K562 (cell line): ENCODE results near the gene TSEN54. TPM values are rescaled to one million over a fixed set of nuclear protein-coding genes. Genes with fewer than 3 reads are reported as not detected.

Source experiments
- AFF1 ChIP-seq, 2 experiments: fragments of 450-650 bp; IDR thresholded peaks; 2 replicates each; pipeline ENCODE4 v1.6.1; 2018; ENCODE audit warnings: mild to moderate bottlenecking in 2 of 2, low read depth in 1 of 2; ENCODE audit not compliant: partially characterized antibody in 2 of 2
- AFF4 ChIP-seq: sonication (generic); formaldehyde crosslinking; IDR thresholded peaks from 2 replicates; pipeline ENCODE4 v1.8.0; 2023; ENCODE audit warnings: mild to moderate bottlenecking, missing genetic modification reagents
- KLF16 ChIP-seq: IDR thresholded peaks from 2 replicates; pipeline ENCODE4 v1.6.1; 2016; ENCODE audit warnings: antibody characterized with exemption
- MED1 ChIP-seq: sonication (generic); formaldehyde crosslinking; IDR thresholded peaks from 2 replicates; pipeline ENCODE4 v1.8.1; 2023; ENCODE audit warnings: missing genetic modification reagents, borderline replicate concordance
- NBN ChIP-seq: fragments of 450-650 bp; IDR thresholded peaks from 2 replicates; pipeline ENCODE4 v1.6.1; 2016; ENCODE audit warnings: low read depth, mild to moderate bottlenecking
- PCBP2 ChIP-seq: fragments of 200-400 bp; formaldehyde crosslinking; IDR thresholded peaks from 2 replicates; pipeline ENCODE4 v1.6.1; 2018; ENCODE audit warnings: low read length, low read depth, mild to moderate bottlenecking, moderate library complexity; ENCODE audit not compliant: poor library complexity, severe bottlenecking
- PTBP1 ChIP-seq: fragments of 200-400 bp; formaldehyde crosslinking; IDR thresholded peaks from 2 replicates; pipeline ENCODE4 v1.6.1; 2017; ENCODE audit warnings: low read depth, low read length
- STAT5A ChIP-seq: IDR thresholded peaks from 2 replicates; pipeline ENCODE4 v1.6.1; 2012; ENCODE audit warnings: low read length, inconsistent platforms, borderline replicate concordance
- TAF1 ChIP-seq: IDR thresholded peaks from 2 replicates; pipeline ENCODE4 v1.6.1; 2011; ENCODE audit warnings: mild to moderate bottlenecking, low read length, moderate library complexity; ENCODE audit not compliant: insufficient read depth, control insufficient read depth, severe bottlenecking; ENCODE audit errors: extremely low read depth
- ZHX1 ChIP-seq: fragments of 150-350 bp; conservative IDR thresholded peaks from 2 replicates; pipeline ENCODE4 v1.6.1; 2014; ENCODE audit warnings: low read length
- ZNF143 ChIP-seq: sonication (generic); formaldehyde crosslinking; IDR thresholded peaks from 2 replicates; pipeline ENCODE4 v1.9.0; 2022; ENCODE audit warnings: mild to moderate bottlenecking, missing genetic modification reagents
- ZNF197 ChIP-seq: fragments of 200-800 bp; sonication (Bioruptor generic); IDR thresholded peaks from 2 replicates; pipeline ENCODE4 v1.6.1; 2016; ENCODE audit warnings: low read depth, missing genetic modification characterization, missing compliant biosample characterization
- ZNF280A ChIP-seq: fragments of 450-650 bp; IDR thresholded peaks from 2 replicates; pipeline ENCODE4 v1.6.1; 2018; ENCODE audit warnings: mild to moderate bottlenecking, low read depth; ENCODE audit not compliant: partially characterized antibody
- ZNF507 ChIP-seq: conservative IDR thresholded peaks from 2 replicates; pipeline ENCODE4 v1.6.1; 2017; ENCODE audit warnings: missing genetic modification characterization, missing compliant biosample characterization
- ZNF57 ChIP-seq: fragments of 450-650 bp; formaldehyde crosslinking; IDR thresholded peaks from 2 replicates; pipeline ENCODE4 v1.4.0; 2020; ENCODE audit warnings: mild to moderate bottlenecking, moderate library complexity
- ZNF766 ChIP-seq: fragments of 200-800 bp; sonication (Bioruptor generic); conservative IDR thresholded peaks from 2 replicates; pipeline ENCODE4 v1.6.1; 2016; ENCODE audit warnings: missing genetic modification characterization, missing compliant biosample characterization
- ZSCAN29 ChIP-seq: fragments of 450-650 bp; IDR thresholded peaks from 2 replicates; pipeline ENCODE4 v1.6.1; 2017
- polyA plus RNA-seq, 8 experiments: library from polyadenylated mRNA; depleted of rRNA in 4 of 8; stranded (reverse) in 5 of 8; unstranded in 3 of 8; fragments of >200 nt; fragmentation: Nextera tagmentation in 2 of 8; fragmentation: Illumina TruSeq in 1 of 8; extraction: Ambion mirVana in 2 of 8; extraction: Trizol in 1 of 8; gene quantifications; 2 replicates each; pipeline versions ENCODE4 v1.2.1 to v1.2.3, GENCODE V29; 2011 to 2014; ENCODE audit warnings: inconsistent platforms in 1 of 8, missing spikeins in 1 of 8
- total RNA-seq, 7 experiments: library from RNA; depleted of rRNA in 6 of 7; stranded (reverse); fragments of >200 nt in 6 of 7; fragmentation: Illumina TruSeq in 2 of 7; extraction: Trizol in 2 of 7; gene quantifications; 2 replicates each; pipeline versions ENCODE4 v1.2.1 to v1.2.3, GENCODE V29; 2011 to 2021; ENCODE audit warnings: low replicate concordance in 1 of 7

Gene TSEN54
- total and polyA plus RNA-seq, 9 of the 15 experiments (the other 6 are each of a cell fraction or from before 2014, with no cell fraction given): 5.9 to 64.3 (median 48.9) TPM

- TF ChIP-seq AFF1 (IDR thresholded peaks at IDR 0.05; ENCODE audit: low read depth in 1 of 2, partially characterized antibody in 2 of 2) (no peak), PCBP2 (no peak), ZNF280A (no peak), PTBP1 (no peak), TAF1 (no peak), ZNF197 (CRISPR knock-in tag) (no peak), KLF16 (no peak), ZNF57 (CRISPR knock-in tag) (no peak), ZNF143 (CRISPR knock-in tag) (no peak), ZNF766 (CRISPR knock-in tag) (no peak), ZSCAN29 (no peak), NBN (no peak), AFF4 (CRISPR knock-in tag) (no peak), ZNF507 (tag) (no peak), ZHX1 (no peak), STAT5A (no peak), MED1 (no peak)
Observed at GRCh38 chr17:75516255-75516618, at the start of gene TSEN54 (continued).
